GM21390 (cell line): ENCODE measurements around the gene KRTAP8-1.

Source experiments
- ATAC-seq: cut with Tn5 transposase; IDR thresholded peaks from one replicate; pipeline ENCODE4 v1.9.1; 2021; ENCODE audit not compliant: unreplicated experiment

Gene KRTAP8-1

DNA sequence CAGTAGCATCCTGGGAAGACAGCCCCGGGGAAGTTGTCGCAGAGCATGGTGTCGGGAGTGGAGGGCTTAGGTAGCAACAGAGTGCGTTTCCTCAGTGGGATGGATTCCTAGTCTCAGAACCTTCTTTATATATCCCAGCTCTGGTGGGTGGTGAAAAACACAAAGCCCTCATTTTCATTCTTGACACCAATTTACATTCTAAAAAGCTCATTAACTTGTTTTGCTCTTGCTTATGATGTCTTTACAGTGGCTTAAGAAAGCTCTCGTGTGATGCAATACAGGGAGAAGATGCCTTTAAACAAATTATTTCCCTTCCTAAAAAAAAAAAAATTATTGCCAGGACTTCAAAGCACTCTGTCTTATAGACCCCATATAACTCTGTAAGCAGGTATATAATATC lies at the start of gene KRTAP8-1:
Gene KRTAP8-1, minus strand, starts transcription at position 101 of the 400 bp plus-strand sequence. Its CDS starts 54 bp downstream, at position 47.
- ATAC-seq: no peak

DNA sequence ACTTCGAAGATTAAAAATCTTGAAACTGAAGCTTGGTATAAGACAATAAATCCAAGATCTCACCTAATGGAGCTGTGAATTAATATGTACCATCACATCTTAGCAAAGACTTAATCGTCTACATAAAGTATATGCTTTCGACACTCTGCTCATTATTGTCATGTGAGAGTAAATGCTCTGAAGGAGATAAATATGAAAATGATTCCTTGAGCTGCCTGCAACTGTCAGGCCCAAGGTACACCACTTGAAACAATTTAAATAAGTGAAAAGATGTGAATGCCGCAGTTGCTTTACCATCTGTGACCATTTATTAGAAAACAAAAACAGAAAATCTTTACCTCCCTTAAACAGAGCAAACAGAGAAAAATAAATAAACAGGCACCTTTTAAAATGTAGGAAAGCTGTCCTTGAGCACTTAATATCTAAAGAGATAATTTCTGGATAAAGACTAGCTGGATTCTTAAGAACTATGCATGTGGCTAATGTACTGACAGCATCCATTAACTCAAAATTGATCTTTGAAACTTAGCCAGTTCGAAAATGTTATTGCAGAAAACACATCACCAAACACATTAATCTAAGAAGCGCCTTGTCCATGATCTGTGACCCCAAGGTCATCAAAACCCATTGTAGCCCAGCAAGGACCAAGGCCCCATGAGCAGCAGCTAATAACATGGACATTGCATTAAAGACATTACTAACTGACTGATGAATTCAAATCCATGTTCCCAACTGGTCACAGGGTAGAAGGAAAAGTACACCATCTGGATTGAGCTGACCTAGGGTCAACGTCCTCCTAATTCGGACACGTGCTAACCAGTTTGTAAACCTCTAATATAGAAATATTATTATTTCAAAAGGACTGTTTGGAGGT lies 34.8 kb upstream of the KRTAP8-1 start:
- no peak for ATAC-seq

GRCh38 chr21:30842990-30843389 lies 29.9 kb upstream of the KRTAP8-1 start:
- ATAC-seq: no peak

- no peak for ATAC-seq
Measured at GRCh38 chr21:30839304-30839703, 26.2 kb upstream of the KRTAP8-1 start.

- no peak for ATAC-seq
Measured at GRCh38 chr21:30838536-30838935, 25.5 kb upstream of the KRTAP8-1 start.

GRCh38 chr21:30831194-30831765 lies 18.2 kb upstream of the KRTAP8-1 start:
- ATAC-seq: no peak

DNA sequence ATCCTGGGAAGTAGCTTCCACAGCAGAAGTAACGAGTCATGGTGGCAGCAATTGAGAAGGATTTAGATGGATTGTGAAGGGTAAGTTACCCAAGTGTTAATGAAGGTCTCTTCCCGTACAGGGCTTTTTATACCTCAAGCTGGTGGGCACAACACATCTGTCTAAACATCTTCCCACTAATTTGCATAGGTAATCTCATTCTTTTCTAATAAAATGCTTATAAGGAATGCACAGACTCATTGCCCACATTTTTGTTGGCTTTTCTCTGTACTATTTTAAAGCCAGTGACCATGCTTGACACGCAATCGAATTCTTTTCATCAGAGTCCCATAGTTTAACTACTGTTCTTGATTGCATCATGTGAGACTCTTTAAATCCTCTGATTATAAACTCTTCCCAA lies 16.6 kb upstream of the KRTAP8-1 start, which contains the start of gene KRTAP7-1:
Gene KRTAP7-1, minus strand, starts transcription at position 101 of the 400 bp plus-strand sequence. Its CDS starts 61 bp downstream, at position 40.
- ATAC-seq: no peak

DNA sequence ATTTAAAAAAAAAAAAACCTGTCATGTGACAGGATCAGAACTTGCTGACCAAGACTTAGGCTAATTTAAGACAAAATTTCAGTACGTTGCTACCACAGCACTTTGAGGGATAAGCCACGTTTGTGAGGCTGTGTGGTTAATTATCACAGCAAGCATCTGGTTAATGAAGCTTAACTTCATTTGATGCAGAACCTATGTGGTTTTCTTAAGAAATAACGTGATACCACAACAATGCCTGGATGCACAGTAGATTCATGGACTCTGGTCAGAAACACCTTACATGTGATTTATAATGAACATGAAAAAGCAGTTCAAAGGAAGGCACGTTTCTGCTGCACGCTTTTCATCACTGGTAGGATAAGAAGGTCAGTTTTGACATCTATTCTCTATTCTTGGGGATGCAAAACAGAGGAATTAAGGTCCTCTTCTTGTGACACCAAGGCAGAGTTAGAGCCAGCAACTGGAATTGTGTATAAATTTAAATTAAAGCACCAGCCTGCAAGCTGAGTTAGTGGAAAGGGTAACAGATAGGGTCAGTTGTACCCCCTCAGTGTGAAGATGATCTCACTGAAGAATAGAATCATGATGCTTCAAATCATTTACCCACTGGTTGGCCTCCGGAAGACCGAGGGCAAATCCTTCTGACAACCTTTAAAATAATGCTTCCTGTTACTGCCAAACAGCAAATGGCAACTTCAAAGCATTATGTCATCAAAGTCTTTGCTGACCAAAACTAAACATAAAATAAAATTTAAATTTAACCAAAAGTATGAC lies 6.0 kb upstream of the KRTAP8-1 start:
- no peak for ATAC-seq

DNA sequence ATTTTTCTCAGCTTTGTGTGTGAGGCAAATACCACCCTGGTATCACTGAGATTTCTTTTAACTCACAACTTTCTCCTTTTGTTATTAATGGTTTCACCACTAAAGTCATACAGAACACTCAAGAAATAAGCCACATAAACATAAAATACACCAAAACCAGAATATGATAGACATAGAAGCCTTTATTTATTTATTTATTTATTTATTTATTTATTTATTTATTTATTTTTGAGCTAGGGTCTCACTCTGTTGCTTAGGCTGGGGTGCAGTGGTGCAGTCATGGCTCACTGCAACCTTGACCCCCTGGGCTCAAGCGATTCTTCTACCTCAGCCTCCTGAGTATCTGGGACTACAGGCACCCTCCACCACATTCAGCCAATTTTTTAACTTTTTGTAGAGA lies 12.5 kb downstream of the KRTAP8-1 start:
- ATAC-seq: no peak

DNA sequence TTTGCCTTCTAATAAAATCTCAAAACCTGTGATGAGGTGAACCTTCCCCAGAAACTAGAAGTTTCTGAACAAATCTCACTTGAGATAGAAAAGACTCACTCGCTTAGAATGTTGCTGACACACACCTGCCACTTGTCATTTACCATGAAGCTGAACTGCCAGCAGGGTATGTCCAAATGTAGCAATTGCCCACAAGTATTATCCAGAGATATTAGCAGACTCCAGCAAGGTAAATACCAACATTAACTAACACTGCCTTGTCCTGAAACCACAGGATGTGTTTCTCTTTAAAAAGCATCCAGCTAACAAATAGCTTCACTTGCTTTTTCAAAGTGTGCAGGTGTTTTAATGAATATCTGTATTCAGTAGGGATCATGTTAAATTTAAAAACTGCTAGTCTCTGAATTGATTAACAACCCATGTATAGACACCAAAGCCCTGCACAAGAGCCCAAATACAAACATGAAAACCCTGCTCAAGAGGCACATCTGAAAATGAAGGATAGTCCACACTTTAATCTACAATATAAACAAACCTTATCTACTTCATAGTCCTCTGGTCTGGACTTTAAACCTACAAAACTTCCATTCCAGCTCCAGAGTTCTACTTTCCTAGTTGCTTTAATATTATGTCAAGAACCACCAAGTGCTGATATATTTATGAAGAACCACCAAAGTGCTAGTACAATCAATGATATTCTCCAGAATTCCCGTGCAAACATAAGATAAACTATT lies 19.3 kb downstream of the KRTAP8-1 start:
- no peak for ATAC-seq

DNA sequence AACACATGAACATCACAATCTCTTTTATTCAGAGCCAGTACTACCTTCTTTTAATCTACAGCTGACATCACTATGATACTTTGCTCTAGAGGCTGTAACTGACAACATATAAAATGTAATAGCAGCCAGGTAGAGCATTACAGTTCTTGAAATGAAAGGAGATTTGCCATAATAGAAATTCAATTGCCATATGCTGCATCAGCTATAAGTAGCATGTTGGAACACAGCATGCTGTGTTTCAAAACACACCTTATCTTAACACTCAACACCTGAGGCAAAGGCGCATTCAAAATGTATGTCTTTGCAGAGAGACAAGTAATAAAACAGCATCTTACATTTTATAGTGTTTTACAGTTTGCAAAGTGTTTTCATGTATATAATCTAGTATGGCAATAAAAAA lies 33.8 kb downstream of the KRTAP8-1 start:
- ATAC-seq: no peak

DNA sequence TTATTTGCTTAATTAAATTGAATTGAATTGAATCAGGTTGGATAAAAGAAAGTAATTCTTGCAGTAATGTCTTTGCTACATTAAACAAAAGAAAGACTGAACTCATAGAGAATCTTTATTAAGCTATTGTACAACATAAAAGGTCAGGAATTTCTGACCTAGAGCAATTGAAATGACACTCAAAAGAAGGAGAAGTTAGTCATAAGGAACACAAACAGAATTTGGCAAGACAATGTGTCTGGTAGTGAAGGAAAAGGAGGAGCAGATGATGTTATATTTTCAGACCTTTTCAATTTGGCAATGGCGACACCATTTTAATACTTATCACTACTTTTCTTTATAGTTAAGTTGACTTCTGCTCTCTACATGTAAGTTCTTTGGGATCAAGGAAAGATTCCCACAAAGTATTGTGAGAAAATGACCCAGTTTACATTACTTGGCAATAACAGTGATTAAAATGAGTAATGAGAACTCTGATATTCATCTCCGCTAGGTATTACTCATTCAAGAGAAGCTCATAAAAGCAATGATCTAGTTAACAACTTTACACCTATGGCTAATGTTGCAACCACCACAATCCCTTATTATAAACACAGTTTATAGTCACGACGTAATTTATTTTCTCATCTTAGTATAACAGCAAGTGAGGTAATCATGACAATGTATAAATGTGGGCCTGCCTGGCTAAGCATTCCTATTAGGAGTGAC lies 43.2 kb downstream of the KRTAP8-1 start:
- ATAC-seq: no peak
